Airway epithelial cell (primary cell): ENCODE data around the gene IFT172. TPM values are rescaled to one million over a fixed set of nuclear protein-coding genes. Genes with fewer than 3 reads are reported as not detected.

Experiments used
- total RNA-seq: library from RNA; depleted of rRNA; stranded (reverse); fragments of >200 nt; gene quantifications from 2 replicates; pipeline ENCODE4 v1.2.3, GENCODE V29; 2015

IFT172 gene, protein sequence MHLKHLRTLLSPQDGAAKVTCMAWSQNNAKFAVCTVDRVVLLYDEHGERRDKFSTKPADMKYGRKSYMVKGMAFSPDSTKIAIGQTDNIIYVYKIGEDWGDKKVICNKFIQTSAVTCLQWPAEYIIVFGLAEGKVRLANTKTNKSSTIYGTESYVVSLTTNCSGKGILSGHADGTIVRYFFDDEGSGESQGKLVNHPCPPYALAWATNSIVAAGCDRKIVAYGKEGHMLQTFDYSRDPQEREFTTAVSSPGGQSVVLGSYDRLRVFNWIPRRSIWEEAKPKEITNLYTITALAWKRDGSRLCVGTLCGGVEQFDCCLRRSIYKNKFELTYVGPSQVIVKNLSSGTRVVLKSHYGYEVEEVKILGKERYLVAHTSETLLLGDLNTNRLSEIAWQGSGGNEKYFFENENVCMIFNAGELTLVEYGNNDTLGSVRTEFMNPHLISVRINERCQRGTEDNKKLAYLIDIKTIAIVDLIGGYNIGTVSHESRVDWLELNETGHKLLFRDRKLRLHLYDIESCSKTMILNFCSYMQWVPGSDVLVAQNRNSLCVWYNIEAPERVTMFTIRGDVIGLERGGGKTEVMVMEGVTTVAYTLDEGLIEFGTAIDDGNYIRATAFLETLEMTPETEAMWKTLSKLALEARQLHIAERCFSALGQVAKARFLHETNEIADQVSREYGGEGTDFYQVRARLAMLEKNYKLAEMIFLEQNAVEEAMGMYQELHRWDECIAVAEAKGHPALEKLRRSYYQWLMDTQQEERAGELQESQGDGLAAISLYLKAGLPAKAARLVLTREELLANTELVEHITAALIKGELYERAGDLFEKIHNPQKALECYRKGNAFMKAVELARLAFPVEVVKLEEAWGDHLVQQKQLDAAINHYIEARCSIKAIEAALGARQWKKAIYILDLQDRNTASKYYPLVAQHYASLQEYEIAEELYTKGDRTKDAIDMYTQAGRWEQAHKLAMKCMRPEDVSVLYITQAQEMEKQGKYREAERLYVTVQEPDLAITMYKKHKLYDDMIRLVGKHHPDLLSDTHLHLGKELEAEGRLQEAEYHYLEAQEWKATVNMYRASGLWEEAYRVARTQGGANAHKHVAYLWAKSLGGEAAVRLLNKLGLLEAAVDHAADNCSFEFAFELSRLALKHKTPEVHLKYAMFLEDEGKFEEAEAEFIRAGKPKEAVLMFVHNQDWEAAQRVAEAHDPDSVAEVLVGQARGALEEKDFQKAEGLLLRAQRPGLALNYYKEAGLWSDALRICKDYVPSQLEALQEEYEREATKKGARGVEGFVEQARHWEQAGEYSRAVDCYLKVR (N-terminal part only)
- 8.2 and 9.2 TPM in 2 replicates for total RNA-seq

DNA sequence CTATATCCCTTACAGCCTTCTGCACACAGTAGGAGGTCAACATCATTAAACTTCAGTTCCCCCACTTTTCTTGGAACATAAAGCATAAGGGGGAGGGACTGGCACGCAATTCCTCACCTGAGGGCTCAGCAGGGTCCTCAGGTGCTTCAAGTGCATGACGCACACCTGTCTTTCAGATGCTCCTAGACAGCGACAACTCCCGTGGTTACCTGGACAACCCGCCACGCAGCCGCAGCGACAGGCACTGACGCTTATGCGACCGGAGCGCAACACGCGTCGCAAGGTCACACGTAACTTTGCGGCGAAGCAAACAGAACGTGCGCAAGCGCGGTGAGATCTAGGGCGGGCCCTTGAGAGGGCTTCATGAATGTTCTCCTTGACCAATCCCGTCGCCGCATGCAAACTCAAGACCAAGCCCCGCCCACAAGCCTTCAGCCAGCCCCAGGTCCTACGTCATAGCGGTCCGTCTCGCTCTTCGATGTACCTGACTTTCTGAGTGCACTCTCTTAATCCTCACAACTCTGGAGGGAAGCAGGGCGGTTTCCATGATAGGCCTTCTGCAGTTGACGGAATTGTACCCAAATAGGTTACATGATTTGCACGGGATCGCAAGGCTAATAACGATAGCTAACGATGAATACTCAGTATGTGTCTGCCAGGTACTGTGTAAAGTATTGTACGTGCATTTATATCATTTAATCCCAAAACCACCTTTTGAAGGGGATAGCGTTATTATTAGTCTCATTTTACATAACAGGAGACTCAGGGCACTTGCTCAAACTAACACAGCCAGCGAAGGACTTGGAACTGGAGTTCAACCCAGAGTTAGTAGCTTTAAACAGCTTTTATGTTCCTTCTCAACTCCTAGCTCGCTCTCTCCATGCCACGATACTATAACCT lies at the start of gene IFT172:
IFT172 (minus strand) TSS at position 246 of the 900 bp plus-strand sequence; CDS start at position 156, 90 bp downstream.

DNA sequence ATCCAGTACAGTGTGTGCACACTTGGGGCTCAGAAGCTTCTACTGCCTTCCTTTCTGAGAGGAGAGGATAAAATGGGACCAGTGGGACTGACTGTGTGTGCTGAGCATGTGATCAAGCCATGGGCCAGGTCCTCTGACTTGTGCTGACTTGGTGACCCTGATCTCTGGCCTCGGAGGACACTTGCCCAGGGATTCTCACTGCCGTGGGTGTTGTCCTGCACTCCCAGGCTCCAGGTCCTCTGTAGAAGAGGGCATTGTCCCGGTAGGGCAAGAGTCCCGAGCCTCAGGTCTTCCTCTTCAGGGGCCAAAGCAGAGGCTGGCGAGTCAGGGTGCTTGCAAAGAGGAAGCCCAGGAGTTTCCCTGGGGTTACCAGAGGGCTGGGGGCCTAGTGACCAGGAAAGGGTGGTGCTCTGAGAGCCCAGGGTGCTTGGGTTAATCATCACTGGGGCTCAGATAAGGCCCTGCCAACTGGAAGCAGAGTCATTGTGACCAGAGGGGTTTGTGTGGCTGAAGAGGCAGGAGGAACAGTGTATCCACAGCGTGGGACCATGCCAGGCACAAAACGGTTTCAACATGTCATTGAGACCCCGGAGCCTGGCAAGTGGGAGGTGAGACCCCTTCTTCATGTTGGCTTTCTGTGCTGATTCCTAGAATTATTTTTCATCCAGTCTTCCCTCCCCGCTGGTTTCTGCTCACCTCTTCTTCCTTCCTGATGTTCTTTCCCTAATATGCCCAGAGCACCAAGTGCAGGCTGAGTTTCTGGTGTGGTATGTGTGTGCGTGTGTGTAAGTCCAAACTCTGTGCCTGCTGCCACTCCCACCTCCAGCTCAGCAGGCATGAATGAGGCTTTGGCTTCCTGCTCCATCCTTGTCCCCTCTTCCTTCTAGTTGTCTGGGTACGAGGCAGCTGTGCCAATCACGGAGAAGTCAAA lies 7.1 kb upstream of the IFT172 start, which contains the start of gene GCKR:
GCKR (plus strand) TSS at position 483 of the 931 bp plus-strand sequence; CDS start at position 549, 66 bp downstream.

DNA sequence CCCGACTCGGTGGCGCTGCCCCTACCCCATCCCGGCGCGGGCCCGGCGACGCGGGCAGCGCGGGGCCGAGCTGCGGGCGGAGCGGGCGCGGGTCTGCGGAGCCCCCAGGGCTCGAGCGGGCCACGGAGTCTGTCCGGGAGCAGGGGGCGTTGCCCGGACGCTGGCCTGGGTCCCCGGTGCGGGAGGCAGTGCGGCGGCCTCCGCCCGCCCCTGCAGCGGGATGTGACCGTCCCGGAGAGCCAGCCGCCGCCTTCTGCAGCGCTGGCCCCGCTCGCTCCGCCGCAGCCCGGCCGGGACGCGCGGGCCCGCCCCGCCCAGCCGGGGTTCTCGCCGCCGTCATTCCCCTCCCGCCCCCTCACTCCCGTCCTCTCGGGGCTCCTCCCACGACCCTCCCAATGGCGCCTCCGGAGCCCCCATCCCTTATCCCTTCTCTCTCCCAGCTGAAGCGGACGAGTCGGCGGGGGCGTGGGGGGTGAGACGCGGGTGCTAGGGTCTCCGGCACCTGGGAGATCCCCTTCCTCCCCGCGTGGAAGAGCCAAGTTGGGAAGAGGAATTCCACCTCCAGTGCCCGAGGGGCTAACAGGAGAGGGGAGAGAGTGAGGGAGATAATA lies 5.5 kb upstream of the IFT172 start, which contains the start of gene FNDC4:
FNDC4 (minus strand) TSS at position 257 of the 611 bp plus-strand sequence. CDS start 521 bp downstream, outside the sequence.

DNA sequence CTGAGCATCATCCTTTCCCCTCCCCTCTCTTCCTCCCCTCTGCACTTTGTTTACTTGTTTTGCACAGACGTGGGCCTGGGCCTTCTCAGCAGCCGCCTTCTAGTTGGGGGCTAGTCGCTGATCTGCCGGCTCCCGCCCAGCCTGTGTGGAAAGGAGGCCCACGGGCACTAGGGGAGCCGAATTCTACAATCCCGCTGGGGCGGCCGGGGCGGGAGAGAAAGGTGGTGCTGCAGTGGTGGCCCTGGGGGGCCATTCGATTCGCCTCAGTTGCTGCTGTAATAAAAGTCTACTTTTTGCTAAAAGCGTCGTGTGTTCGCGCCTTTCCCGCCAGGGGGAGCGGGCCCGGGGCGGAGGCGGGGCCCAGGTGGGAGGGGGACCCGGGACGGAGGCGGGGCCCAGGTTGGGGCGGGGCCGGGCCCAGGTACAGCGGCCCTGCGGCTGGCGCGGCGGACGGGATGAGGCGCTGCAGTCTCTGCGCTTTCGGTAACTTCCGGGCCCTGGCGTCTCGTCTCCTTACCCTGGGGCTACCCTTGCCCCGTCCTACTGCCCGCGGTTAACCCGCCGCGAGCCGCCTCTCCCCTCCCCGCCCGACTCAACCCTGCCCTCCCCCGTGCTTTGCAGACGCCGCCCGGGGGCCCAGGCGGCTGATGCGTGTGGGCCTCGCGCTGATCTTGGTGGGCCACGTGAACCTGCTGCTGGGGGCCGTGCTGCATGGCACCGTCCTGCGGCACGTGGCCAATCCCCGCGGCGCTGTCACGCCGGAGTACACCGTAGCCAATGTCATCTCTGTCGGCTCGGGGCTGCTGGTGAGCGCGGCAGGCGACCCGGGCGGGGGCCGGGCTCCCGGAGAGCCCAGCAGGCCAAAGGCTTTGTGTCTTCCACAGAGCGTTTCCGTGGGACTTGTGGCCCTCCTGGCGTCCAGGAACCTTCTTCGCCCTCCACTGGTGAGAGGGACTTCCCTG lies 47.3 kb downstream of the IFT172 start, which contains the start of gene KRTCAP3:
KRTCAP3 (plus strand) TSS at position 424 of the 962 bp plus-strand sequence; CDS start at position 456, 32 bp downstream.

DNA sequence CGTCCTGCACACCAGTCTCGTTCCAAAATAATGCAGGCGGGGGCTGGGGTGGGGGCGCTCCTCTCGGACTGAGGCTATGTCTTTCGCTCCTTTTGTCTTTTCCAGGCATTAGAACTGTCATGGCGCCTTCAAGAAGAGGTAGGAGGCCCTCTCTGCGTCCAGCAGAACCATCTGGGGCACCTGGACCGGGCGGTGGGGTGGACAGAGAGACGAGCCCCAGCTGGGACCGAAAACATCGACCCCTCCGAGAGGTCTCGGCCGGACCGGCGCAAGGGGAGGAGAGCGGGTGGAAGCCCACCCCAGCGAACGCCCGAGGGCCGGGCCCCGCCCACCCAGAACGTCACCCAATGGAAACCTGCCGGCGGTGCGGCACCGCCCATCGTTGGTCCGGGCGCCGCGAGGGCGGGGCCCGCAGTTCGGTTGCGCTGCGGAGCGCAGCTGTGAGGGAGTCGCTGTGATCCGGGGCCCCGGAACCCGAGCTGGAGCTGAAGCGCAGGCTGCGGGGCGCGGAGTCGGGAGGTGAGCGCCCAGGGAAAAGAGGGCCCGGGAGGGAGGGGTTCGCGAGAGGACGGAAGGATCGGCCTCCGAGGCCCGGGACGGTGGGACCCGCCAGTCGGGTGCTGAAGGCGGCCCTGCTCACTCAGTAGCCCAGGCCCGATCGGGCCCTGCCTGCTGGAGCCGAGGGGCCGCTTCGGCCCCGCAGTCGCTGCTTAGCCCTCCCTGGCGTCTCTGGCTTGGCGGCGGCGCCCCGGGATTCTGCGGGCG lies 61.1 kb downstream of the IFT172 start, which contains the start of gene NRBP1:
NRBP1 (plus strand) TSS at position 419 of the 765 bp plus-strand sequence. CDS start 4,643 bp downstream, outside the sequence.

DNA sequence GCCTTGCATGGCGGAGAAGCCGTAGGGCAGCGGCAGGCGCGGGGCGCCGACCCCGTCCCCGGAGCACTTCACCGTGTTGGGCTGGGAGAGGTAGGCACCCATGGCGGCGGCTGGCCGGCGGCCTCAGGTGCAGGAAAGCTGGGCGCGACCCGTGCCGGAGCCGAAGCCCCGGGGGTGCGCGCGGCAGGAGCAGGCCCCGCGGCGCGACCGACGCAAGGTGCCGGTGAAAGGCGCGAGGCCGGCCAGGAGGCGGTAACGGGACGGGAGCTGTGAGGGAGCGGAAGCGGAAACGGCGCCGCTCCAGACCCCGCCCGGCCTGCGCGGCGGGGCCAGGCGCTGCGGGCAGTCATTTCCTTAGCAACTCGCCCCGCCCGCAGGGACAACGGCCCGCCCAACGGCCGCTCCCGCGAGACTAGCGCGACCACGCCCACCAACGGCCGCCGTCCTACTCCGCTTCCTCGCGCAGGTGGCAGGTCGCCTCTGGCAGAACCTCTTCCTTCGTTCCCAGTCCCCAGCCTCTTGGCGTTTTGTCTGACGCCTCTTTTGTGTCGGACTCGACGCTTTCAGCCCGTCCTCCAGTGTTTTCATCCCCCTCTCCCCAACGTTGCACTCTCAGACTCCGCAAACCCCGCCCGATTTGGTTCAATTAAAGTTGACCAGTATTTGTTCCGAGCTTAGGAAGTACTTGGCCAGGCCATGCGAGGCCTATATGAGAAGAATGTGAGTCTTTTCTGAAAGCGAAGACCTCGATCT lies 80.0 kb downstream of the IFT172 start, which contains the start of gene PPM1G:
PPM1G (minus strand) TSS at position 271 of the 753 bp plus-strand sequence; CDS start at position 102, 169 bp downstream.

Other genes with a start within 250 kb of the IFT172 start
- not detected in 2 replicates for gene SLC30A3, start 226.7 kb downstream of the IFT172 start, total RNA-seq
- gene DNAJC5G, start 214.3 kb downstream of the IFT172 start, total RNA-seq, result not detected in 2 replicates
- not detected in 2 replicates for gene TRIM54, start 207.3 kb downstream of the IFT172 start, total RNA-seq
- gene UCN, start 181.3 kb downstream of the IFT172 start, total RNA-seq, result 0.49 and 1.7 TPM in 2 replicates
- 73.2 and 88.3 TPM in 2 replicates for gene MPV17, start 166.6 kb downstream of the IFT172 start, total RNA-seq
- gene GTF3C2, start 133.0 kb downstream of the IFT172 start, total RNA-seq, result 38.6 and 48.0 TPM in 2 replicates
- gene EIF2B4, start 119.4 kb downstream of the IFT172 start, total RNA-seq, result 35.3 and 37.6 TPM in 2 replicates
- 86.1 and 106 TPM in 2 replicates for gene SNX17, start 119.1 kb downstream of the IFT172 start, total RNA-seq
- gene ZNF513, start 109.0 kb downstream of the IFT172 start, total RNA-seq, result 9.1 and 11.0 TPM in 2 replicates
- 114 and 115 TPM in 2 replicates for gene PPM1G, start 80.2 kb downstream of the IFT172 start, total RNA-seq
- gene NRBP1, start 61.1 kb downstream of the IFT172 start, total RNA-seq, result 64.1 and 83.3 TPM in 2 replicates
- gene KRTCAP3, start 47.4 kb downstream of the IFT172 start, total RNA-seq, result 44.1 and 86.7 TPM in 2 replicates
- gene FNDC4, start 5.5 kb upstream of the IFT172 start, total RNA-seq, result 9.7 and 12.5 TPM in 2 replicates
- not detected in 2 replicates for gene GCKR, start 7.1 kb upstream of the IFT172 start, total RNA-seq
- 14.7 and 22.4 TPM in 2 replicates for gene ZNF512, start 93.3 kb upstream of the IFT172 start, total RNA-seq
- gene CCDC121, start 139.3 kb upstream of the IFT172 start, total RNA-seq, result 0.21 and 0.74 TPM in 2 replicates
- 27.7 and 33.7 TPM in 2 replicates for gene GPN1, start 139.3 kb upstream of the IFT172 start, total RNA-seq
- gene SUPT7L, start 173.9 kb upstream of the IFT172 start, total RNA-seq, result 13.7 and 16.1 TPM in 2 replicates
- gene SLC4A1AP, start 174.1 kb upstream of the IFT172 start, total RNA-seq, result 16.3 and 20.4 TPM in 2 replicates